WTC11 (cell line): ENCODE measurements around the gene ZNF547.

Source experiments
- ESRRA ChIP-seq: sonication (generic); formaldehyde crosslinking; IDR thresholded peaks from 2 replicates; pipeline ENCODE4 v1.8.1; 2022; ENCODE audit warnings: mild to moderate bottlenecking, missing genetic modification reagents, borderline replicate concordance
- TEAD4 ChIP-seq: sonication (generic); formaldehyde crosslinking; IDR thresholded peaks from 2 replicates; pipeline ENCODE4 v1.8.0; 2022; ENCODE audit warnings: mild to moderate bottlenecking, missing genetic modification reagents
- ZMAT4 ChIP-seq: fragments of 250-450 bp; sonication (Bioruptor Pico); IDR thresholded peaks from 2 replicates; pipeline ENCODE4 v1.9.0; 2021; ENCODE audit warnings: mild to moderate bottlenecking
- TF ChIP-seq, protein P1 (sequence below): sonication (generic); formaldehyde crosslinking; IDR thresholded peaks from 2 replicates; pipeline ENCODE4 v1.8.1; 2023; ENCODE audit warnings: mild to moderate bottlenecking, missing genetic modification reagents, borderline replicate concordance
- TF ChIP-seq, protein P2 (sequence below): fragments of 200-600 bp; IDR thresholded peaks from 2 replicates; pipeline ENCODE4 v1.8.0; 2022; ENCODE audit warnings: antibody characterized with exemption
- TF ChIP-seq, protein P3 (sequence below): sonication (generic); formaldehyde crosslinking; IDR thresholded peaks from 2 replicates; pipeline ENCODE4 v1.8.0; 2022; ENCODE audit warnings: mild to moderate bottlenecking, missing genetic modification reagents

GRCh38 chr19:57395710-57396109 lies 32.4 kb downstream of the ZNF547 start:
- TF ChIP-seq, protein P1, sequence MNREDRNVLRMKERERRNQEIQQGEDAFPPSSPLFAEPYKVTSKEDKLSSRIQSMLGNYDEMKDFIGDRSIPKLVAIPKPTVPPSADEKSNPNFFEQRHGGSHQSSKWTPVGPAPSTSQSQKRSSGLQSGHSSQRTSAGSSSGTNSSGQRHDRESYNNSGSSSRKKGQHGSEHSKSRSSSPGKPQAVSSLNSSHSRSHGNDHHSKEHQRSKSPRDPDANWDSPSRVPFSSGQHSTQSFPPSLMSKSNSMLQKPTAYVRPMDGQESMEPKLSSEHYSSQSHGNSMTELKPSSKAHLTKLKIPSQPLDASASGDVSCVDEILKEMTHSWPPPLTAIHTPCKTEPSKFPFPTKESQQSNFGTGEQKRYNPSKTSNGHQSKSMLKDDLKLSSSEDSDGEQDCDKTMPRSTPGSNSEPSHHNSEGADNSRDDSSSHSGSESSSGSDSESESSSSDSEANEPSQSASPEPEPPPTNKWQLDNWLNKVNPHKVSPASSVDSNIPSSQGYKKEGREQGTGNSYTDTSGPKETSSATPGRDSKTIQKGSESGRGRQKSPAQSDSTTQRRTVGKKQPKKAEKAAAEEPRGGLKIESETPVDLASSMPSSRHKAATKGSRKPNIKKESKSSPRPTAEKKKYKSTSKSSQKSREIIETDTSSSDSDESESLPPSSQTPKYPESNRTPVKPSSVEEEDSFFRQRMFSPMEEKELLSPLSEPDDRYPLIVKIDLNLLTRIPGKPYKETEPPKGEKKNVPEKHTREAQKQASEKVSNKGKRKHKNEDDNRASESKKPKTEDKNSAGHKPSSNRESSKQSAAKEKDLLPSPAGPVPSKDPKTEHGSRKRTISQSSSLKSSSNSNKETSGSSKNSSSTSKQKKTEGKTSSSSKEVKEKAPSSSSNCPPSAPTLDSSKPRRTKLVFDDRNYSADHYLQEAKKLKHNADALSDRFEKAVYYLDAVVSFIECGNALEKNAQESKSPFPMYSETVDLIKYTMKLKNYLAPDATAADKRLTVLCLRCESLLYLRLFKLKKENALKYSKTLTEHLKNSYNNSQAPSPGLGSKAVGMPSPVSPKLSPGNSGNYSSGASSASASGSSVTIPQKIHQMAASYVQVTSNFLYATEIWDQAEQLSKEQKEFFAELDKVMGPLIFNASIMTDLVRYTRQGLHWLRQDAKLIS (CRISPR knock-in tag) = no peak
- TF ChIP-seq, protein P2, sequence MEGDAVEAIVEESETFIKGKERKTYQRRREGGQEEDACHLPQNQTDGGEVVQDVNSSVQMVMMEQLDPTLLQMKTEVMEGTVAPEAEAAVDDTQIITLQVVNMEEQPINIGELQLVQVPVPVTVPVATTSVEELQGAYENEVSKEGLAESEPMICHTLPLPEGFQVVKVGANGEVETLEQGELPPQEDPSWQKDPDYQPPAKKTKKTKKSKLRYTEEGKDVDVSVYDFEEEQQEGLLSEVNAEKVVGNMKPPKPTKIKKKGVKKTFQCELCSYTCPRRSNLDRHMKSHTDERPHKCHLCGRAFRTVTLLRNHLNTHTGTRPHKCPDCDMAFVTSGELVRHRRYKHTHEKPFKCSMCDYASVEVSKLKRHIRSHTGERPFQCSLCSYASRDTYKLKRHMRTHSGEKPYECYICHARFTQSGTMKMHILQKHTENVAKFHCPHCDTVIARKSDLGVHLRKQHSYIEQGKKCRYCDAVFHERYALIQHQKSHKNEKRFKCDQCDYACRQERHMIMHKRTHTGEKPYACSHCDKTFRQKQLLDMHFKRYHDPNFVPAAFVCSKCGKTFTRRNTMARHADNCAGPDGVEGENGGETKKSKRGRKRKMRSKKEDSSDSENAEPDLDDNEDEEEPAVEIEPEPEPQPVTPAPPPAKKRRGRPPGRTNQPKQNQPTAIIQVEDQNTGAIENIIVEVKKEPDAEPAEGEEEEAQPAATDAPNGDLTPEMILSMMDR = no peak
- TF ChIP-seq ZMAT4 (no peak), ESRRA (CRISPR knock-in tag) (no peak), TEAD4 (no peak)
- TF ChIP-seq, protein P3, sequence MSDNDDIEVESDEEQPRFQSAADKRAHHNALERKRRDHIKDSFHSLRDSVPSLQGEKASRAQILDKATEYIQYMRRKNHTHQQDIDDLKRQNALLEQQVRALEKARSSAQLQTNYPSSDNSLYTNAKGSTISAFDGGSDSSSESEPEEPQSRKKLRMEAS (CRISPR knock-in tag) = no peak
